HG03196 (cell line): ENCODE results near the gene LRRC28.

Experiments
- ATAC-seq: cut with Tn5 transposase; IDR thresholded peaks from one replicate; pipeline ENCODE4 v1.9.1; 2021; ENCODE audit not compliant: unreplicated experiment

Gene LRRC28

GRCh38 chr15:99249270-99249841 is 1.9 kb upstream of the LRRC28 start, which contains the start of gene TTC23:
TSS of gene TTC23 (minus strand) at chr15:99249581. CDS start at chr15:99228712, 20,869 bp downstream.
- ATAC-seq, result no peak

GRCh38 chr15:99250001-99250400 is 1.3 kb upstream of the LRRC28 start:
- ATAC-seq, result no peak

- ATAC-seq, result no peak
Observed at GRCh38 chr15:99250494-99250856, 806 bp upstream of the LRRC28 start.

GRCh38 chr15:99252326-99252725 is 1.0 kb downstream of the LRRC28 start:
- ATAC-seq, result no peak

GRCh38 chr15:99253381-99254090 is 2.3 kb downstream of the LRRC28 start:
- ATAC-seq, result no peak

- ATAC-seq, result no peak
Observed at GRCh38 chr15:99257107-99257750, 5.9 kb downstream of the LRRC28 start.

- no peak for ATAC-seq
Observed at GRCh38 chr15:99264125-99264524, 12.8 kb downstream of the LRRC28 start.

GRCh38 chr15:99265541-99266070 is 14.3 kb downstream of the LRRC28 start:
- no peak for ATAC-seq

GRCh38 chr15:99267957-99268356 is 16.7 kb downstream of the LRRC28 start:
- ATAC-seq, result no peak

- ATAC-seq, result no peak
Observed at GRCh38 chr15:99268431-99268830, 17.1 kb downstream of the LRRC28 start.

GRCh38 chr15:99273801-99274200 is 22.5 kb downstream of the LRRC28 start:
- no peak for ATAC-seq

- ATAC-seq, result no peak
Observed at GRCh38 chr15:99275061-99275460, 23.8 kb downstream of the LRRC28 start.

- no peak for ATAC-seq
Observed at GRCh38 chr15:99275525-99276128, 24.3 kb downstream of the LRRC28 start.

GRCh38 chr15:99279290-99279689 is 28.0 kb downstream of the LRRC28 start:
- no peak for ATAC-seq

GRCh38 chr15:99279827-99280226 is 28.5 kb downstream of the LRRC28 start:
- ATAC-seq, result no peak

- ATAC-seq, result no peak
Observed at GRCh38 chr15:99282121-99282520, 30.8 kb downstream of the LRRC28 start.

- no peak for ATAC-seq
Observed at GRCh38 chr15:99282586-99282985, 31.3 kb downstream of the LRRC28 start.

- ATAC-seq, result no peak
Observed at GRCh38 chr15:99283717-99284116, 32.4 kb downstream of the LRRC28 start.

GRCh38 chr15:99291643-99292042 is 40.4 kb downstream of the LRRC28 start:
- ATAC-seq, result no peak

GRCh38 chr15:99295840-99296239 is 44.6 kb downstream of the LRRC28 start:
- no peak for ATAC-seq

- ATAC-seq, result no peak
Observed at GRCh38 chr15:99296386-99296785, 45.1 kb downstream of the LRRC28 start.

- ATAC-seq, result no peak
Observed at GRCh38 chr15:99303907-99304306, 52.6 kb downstream of the LRRC28 start.
